GM12878 (cell line): ENCODE results near the gene ZNF80. TPM values are rescaled to one million over a fixed set of nuclear protein-coding genes. Genes with fewer than 3 reads are reported as not detected.

ENCODE experiments used
- BRCA1 ChIP-seq: IDR thresholded peaks from 2 replicates; pipeline ENCODE4 v1.6.1; 2011; ENCODE audit warnings: low read depth, low read length, improper control_type of control experiment
- CBFB ChIP-seq: IDR thresholded peaks from 2 replicates; pipeline ENCODE4 v1.6.1; 2016; ENCODE audit warnings: antibody characterized with exemption, low read depth
- CBX5 ChIP-seq: sonication (generic); IDR thresholded peaks from 2 replicates; pipeline ENCODE4 v1.6.1; 2016; ENCODE audit warnings: low read depth, moderate library complexity, mild to moderate bottlenecking, inconsistent platforms
- EGR1 ChIP-seq, 2 experiments: IDR thresholded peaks; 1 replicate in 1 of 2; 2 replicates in 1 of 2; pipeline ENCODE4 v1.6.1; 2011 to 2012; ENCODE audit warnings: low read depth in 2 of 2, low read length in 2 of 2, borderline replicate concordance in 1 of 2, mild to moderate bottlenecking in 1 of 2, moderate library complexity in 1 of 2
- ETV6 ChIP-seq, 2 experiments: fragments of 450-650 bp in 1 of 2; IDR thresholded peaks in 1 of 2; conservative IDR thresholded peaks in 1 of 2; 2 replicates each; pipeline ENCODE4 v1.6.1; 2014; ENCODE audit warnings: antibody characterized with exemption in 1 of 2, borderline replicate concordance in 1 of 2, low read depth in 1 of 2, mild to moderate bottlenecking in 1 of 2, moderate library complexity in 1 of 2
- HDGF ChIP-seq: fragments of 450-650 bp; IDR thresholded peaks from 2 replicates; pipeline ENCODE4 v1.6.1; 2016; ENCODE audit warnings: antibody characterized with exemption
- NFIC ChIP-seq: IDR thresholded peaks from 2 replicates; pipeline ENCODE4 v1.6.1; 2012; ENCODE audit warnings: low read depth, mild to moderate bottlenecking, inconsistent platforms, low read length, moderate library complexity
- RELA ChIP-seq: fragments of 450-650 bp; IDR thresholded peaks from 2 replicates; pipeline ENCODE4 v1.8.0; 2014; ENCODE audit warnings: borderline replicate concordance; ENCODE audit not compliant: partially characterized antibody
- polyA plus RNA-seq, 11 experiments: library from polyadenylated mRNA; depleted of rRNA in 4 of 11; unstranded in 6 of 11; stranded (reverse) in 5 of 11; fragments of >200 nt; fragmentation: Nextera tagmentation in 4 of 11; fragmentation: Illumina TruSeq in 1 of 11; extraction: Ambion mirVana in 4 of 11; extraction: Trizol in 1 of 11; gene quantifications; 1 replicate in 1 of 11; 2 replicates in 10 of 11; pipeline versions ENCODE4 v1.2.1 to v1.2.3, GENCODE V29; 2011 to 2016; ENCODE audit warnings: inconsistent platforms in 2 of 11, missing spikeins in 2 of 11, low read depth in 1 of 11
- total RNA-seq, 4 experiments: library from RNA; depleted of rRNA in 3 of 4; stranded (reverse); fragments of >200 nt in 3 of 4; fragmentation: Illumina TruSeq in 1 of 4; extraction: Trizol in 1 of 4; gene quantifications; 2 replicates each; pipeline versions ENCODE4 v1.2.1 to v1.2.3, GENCODE V29; 2013 to 2021
- TF ChIP-seq, protein P1 (sequence below): IDR thresholded peaks from 2 replicates; pipeline ENCODE4 v1.6.1; 2011; ENCODE audit warnings: borderline replicate concordance, low read depth, mild to moderate bottlenecking, moderate library complexity, low read length; ENCODE audit not compliant: insufficient read depth, poor library complexity, severe bottlenecking
- TF ChIP-seq, protein P2 (sequence below): IDR thresholded peaks from 2 replicates; pipeline ENCODE4 v1.6.1; 2011; ENCODE audit warnings: low read depth, mild to moderate bottlenecking, low read length, moderate library complexity, borderline replicate concordance; ENCODE audit errors: extremely low read depth
- TF ChIP-seq, protein P3 (sequence below): IDR thresholded peaks from 2 replicates; pipeline ENCODE4 v1.6.1; 2011; ENCODE audit warnings: borderline replicate concordance, low read depth, mild to moderate bottlenecking, moderate library complexity, mixed read lengths, low read length; ENCODE audit not compliant: insufficient read depth; ENCODE audit errors: extremely low read length
- TF ChIP-seq, protein P4 (sequence below): fragments of 450-650 bp; IDR thresholded peaks from 2 replicates; pipeline ENCODE4 v1.6.1; 2017; ENCODE audit warnings: borderline replicate concordance
- TF ChIP-seq, protein P5 (sequence below): fragments of 450-650 bp; formaldehyde crosslinking; IDR thresholded peaks from 2 replicates; pipeline ENCODE4 v1.4.0; 2020; ENCODE audit warnings: mild to moderate bottlenecking, moderate library complexity
- TF ChIP-seq, protein P6 (sequence below): IDR thresholded peaks from 2 replicates; pipeline ENCODE4 v1.6.1; 2011; ENCODE audit warnings: low read depth, low read length, improper control_type of control experiment, borderline replicate concordance
- TF ChIP-seq, protein P7 (sequence below): fragments of 450-650 bp; IDR thresholded peaks from 2 replicates; pipeline ENCODE4 v1.6.1; 2017; ENCODE audit warnings: mild to moderate bottlenecking

ZNF80 gene
- total and polyA plus RNA-seq, 10 of the 15 experiments (the other 5 are each of a cell fraction or from before 2014, with no cell fraction given): not detected

DNA sequence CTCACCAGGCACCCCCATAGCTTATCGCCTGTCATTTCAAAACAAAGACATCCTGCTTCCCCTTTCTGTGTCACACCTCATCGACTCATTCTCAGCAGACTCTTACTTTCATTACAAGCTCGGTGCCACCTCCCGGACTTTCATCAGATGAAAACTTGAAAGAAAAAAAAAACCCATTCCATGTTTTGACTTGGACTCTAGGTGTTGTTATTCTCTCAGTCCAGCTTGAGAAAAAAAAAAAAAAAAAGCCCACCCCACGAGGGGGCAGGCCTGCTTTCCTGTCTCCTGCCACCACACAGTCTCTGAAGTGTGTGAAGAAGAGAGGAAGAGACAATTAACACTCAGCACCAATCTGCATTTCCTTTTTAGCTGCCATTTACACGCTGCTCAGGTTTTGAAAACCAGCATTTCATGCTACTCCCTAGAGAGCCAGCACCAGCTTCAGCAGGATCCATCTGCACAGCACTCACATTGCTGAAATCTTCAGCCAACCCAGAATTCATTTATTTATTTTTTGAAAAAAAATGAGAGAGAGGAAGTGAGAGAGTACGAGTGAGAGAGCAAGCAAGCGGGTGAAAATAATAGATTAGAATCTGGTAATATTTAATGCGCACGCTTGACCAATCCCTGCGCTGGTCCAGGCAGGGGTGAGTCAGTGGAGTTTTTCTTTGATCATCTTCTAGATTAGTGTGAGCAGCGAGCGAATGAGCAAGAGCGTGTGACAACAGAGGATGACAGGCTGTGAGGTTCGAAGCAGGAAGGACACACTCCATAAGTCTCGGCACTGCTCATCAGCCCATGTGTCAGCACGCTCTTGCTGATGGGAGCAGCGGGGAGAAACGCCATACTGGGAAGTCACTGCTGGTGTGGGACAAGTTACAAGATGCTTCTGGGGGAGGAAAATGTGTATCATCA, 23.5 kb downstream of the ZNF80 start (continued):
- TF ChIP-seq EGR1 (IDR thresholded peaks at IDR 0.05; ENCODE audit: borderline replicate concordance in 1 of 2, low read depth in 2 of 2, low read length in 2 of 2) (no peak), CBFB (0 out of 2 replicates have a peak, but pooled peaks have one; percentile 37), BRCA1 (no peak), RELA (no peak), HDGF (no peak), ETV6 (conservative IDR thresholded peaks at IDR 0.05 in 1 of 2, IDR thresholded peaks at IDR 0.05 in 1 of 2; ENCODE audit: borderline replicate concordance in 1 of 2, low read depth in 1 of 2) (peak in 1 of 2 experiments; percentile 64; a peak in 2 of 4 replicates), CBX5 (peak; percentile 31; the same call in 1 of the 2 replicates), NFIC (peak; percentile 81)
- TF ChIP-seq, protein P1, sequence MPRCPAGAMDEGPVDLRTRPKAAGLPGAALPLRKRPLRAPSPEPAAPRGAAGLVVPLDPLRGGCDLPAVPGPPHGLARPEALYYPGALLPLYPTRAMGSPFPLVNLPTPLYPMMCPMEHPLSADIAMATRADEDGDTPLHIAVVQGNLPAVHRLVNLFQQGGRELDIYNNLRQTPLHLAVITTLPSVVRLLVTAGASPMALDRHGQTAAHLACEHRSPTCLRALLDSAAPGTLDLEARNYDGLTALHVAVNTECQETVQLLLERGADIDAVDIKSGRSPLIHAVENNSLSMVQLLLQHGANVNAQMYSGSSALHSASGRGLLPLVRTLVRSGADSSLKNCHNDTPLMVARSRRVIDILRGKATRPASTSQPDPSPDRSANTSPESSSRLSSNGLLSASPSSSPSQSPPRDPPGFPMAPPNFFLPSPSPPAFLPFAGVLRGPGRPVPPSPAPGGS: peak; percentile 38
- TF ChIP-seq, protein P2, sequence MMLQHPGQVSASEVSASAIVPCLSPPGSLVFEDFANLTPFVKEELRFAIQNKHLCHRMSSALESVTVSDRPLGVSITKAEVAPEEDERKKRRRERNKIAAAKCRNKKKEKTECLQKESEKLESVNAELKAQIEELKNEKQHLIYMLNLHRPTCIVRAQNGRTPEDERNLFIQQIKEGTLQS: no peak
- TF ChIP-seq, protein P3, sequence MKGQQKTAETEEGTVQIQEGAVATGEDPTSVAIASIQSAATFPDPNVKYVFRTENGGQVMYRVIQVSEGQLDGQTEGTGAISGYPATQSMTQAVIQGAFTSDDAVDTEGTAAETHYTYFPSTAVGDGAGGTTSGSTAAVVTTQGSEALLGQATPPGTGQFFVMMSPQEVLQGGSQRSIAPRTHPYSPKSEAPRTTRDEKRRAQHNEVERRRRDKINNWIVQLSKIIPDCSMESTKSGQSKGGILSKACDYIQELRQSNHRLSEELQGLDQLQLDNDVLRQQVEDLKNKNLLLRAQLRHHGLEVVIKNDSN: no peak
- TF ChIP-seq, protein P4, sequence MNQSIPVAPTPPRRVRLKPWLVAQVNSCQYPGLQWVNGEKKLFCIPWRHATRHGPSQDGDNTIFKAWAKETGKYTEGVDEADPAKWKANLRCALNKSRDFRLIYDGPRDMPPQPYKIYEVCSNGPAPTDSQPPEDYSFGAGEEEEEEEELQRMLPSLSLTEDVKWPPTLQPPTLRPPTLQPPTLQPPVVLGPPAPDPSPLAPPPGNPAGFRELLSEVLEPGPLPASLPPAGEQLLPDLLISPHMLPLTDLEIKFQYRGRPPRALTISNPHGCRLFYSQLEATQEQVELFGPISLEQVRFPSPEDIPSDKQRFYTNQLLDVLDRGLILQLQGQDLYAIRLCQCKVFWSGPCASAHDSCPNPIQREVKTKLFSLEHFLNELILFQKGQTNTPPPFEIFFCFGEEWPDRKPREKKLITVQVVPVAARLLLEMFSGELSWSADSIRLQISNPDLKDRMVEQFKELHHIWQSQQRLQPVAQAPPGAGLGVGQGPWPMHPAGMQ: no peak
- TF ChIP-seq, protein P5, sequence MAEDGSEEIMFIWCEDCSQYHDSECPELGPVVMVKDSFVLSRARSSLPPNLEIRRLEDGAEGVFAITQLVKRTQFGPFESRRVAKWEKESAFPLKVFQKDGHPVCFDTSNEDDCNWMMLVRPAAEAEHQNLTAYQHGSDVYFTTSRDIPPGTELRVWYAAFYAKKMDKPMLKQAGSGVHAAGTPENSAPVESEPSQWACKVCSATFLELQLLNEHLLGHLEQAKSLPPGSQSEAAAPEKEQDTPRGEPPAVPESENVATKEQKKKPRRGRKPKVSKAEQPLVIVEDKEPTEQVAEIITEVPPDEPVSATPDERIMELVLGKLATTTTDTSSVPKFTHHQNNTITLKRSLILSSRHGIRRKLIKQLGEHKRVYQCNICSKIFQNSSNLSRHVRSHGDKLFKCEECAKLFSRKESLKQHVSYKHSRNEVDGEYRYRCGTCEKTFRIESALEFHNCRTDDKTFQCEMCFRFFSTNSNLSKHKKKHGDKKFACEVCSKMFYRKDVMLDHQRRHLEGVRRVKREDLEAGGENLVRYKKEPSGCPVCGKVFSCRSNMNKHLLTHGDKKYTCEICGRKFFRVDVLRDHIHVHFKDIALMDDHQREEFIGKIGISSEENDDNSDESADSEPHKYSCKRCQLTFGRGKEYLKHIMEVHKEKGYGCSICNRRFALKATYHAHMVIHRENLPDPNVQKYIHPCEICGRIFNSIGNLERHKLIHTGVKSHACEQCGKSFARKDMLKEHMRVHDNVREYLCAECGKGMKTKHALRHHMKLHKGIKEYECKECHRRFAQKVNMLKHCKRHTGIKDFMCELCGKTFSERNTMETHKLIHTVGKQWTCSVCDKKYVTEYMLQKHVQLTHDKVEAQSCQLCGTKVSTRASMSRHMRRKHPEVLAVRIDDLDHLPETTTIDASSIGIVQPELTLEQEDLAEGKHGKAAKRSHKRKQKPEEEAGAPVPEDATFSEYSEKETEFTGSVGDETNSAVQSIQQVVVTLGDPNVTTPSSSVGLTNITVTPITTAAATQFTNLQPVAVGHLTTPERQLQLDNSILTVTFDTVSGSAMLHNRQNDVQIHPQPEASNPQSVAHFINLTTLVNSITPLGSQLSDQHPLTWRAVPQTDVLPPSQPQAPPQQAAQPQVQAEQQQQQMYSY (CRISPR knock-in tag): no peak
- TF ChIP-seq, protein P6, sequence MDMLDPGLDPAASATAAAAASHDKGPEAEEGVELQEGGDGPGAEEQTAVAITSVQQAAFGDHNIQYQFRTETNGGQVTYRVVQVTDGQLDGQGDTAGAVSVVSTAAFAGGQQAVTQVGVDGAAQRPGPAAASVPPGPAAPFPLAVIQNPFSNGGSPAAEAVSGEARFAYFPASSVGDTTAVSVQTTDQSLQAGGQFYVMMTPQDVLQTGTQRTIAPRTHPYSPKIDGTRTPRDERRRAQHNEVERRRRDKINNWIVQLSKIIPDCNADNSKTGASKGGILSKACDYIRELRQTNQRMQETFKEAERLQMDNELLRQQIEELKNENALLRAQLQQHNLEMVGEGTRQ: no peak
- TF ChIP-seq, protein P7, sequence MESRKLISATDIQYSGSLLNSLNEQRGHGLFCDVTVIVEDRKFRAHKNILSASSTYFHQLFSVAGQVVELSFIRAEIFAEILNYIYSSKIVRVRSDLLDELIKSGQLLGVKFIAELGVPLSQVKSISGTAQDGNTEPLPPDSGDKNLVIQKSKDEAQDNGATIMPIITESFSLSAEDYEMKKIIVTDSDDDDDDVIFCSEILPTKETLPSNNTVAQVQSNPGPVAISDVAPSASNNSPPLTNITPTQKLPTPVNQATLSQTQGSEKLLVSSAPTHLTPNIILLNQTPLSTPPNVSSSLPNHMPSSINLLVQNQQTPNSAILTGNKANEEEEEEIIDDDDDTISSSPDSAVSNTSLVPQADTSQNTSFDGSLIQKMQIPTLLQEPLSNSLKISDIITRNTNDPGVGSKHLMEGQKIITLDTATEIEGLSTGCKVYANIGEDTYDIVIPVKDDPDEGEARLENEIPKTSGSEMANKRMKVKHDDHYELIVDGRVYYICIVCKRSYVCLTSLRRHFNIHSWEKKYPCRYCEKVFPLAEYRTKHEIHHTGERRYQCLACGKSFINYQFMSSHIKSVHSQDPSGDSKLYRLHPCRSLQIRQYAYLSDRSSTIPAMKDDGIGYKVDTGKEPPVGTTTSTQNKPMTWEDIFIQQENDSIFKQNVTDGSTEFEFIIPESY: no peak
